GM12878 (cell line): ENCODE data around the gene ISG20L2. TPM values are rescaled to one million over a fixed set of nuclear protein-coding genes. Genes with fewer than 3 reads are reported as not detected.

Source experiments
- CHD4 ChIP-seq: fragments of 200-600 bp; sonication (generic); IDR thresholded peaks from 2 replicates; pipeline ENCODE4 v1.6.1; 2016; ENCODE audit warnings: mild to moderate bottlenecking
- RAD51 ChIP-seq: fragments of 450-650 bp; IDR thresholded peaks from 2 replicates; pipeline ENCODE4 v1.6.1; 2016; ENCODE audit warnings: moderate library complexity, mild to moderate bottlenecking, inconsistent platforms
- polyA plus RNA-seq, 11 experiments: library from polyadenylated mRNA; depleted of rRNA in 4 of 11; unstranded in 6 of 11; stranded (reverse) in 5 of 11; fragments of >200 nt; fragmentation: Nextera tagmentation in 4 of 11; fragmentation: Illumina TruSeq in 1 of 11; extraction: Ambion mirVana in 4 of 11; extraction: Trizol in 1 of 11; gene quantifications; 1 replicate in 1 of 11; 2 replicates in 10 of 11; pipeline versions ENCODE4 v1.2.1 to v1.2.3, GENCODE V29; 2011 to 2016; ENCODE audit warnings: inconsistent platforms in 2 of 11, missing spikeins in 2 of 11, low read depth in 1 of 11
- total RNA-seq, 4 experiments: library from RNA; depleted of rRNA in 3 of 4; stranded (reverse); fragments of >200 nt in 3 of 4; fragmentation: Illumina TruSeq in 1 of 4; extraction: Trizol in 1 of 4; gene quantifications; 2 replicates each; pipeline versions ENCODE4 v1.2.1 to v1.2.3, GENCODE V29; 2013 to 2021
- TF ChIP-seq, protein P1 (sequence below): fragments of 450-650 bp; IDR thresholded peaks from 2 replicates; pipeline ENCODE4 v1.6.1; 2017; ENCODE audit warnings: mild to moderate bottlenecking, moderate library complexity
- TF ChIP-seq, protein P2 (sequence below), 3 experiments: IDR thresholded peaks in 2 of 3; conservative IDR thresholded peaks in 1 of 3; 2 replicates each; pipeline ENCODE4 v1.5.1; 2011; ENCODE audit warnings: low read depth in 3 of 3, low read length in 3 of 3, mild to moderate bottlenecking in 3 of 3, control low read depth in 2 of 3, moderate library complexity in 2 of 3, inconsistent platforms in 1 of 3, mixed read lengths in 1 of 3; ENCODE audit not compliant: control insufficient read depth in 2 of 3, insufficient read depth in 1 of 3; ENCODE audit errors: extremely low read depth in 1 of 3
- TF ChIP-seq, protein P3 (sequence below): IDR thresholded peaks from 2 replicates; pipeline ENCODE4 v1.6.1; 2011; ENCODE audit warnings: low read depth, low read length, improper control_type of control experiment, borderline replicate concordance

ISG20L2 gene
- total and polyA plus RNA-seq, 10 of the 15 experiments (the other 5 are each of a cell fraction or from before 2014, with no cell fraction given) = 16.4 to 111 (median 48.0) TPM

DNA sequence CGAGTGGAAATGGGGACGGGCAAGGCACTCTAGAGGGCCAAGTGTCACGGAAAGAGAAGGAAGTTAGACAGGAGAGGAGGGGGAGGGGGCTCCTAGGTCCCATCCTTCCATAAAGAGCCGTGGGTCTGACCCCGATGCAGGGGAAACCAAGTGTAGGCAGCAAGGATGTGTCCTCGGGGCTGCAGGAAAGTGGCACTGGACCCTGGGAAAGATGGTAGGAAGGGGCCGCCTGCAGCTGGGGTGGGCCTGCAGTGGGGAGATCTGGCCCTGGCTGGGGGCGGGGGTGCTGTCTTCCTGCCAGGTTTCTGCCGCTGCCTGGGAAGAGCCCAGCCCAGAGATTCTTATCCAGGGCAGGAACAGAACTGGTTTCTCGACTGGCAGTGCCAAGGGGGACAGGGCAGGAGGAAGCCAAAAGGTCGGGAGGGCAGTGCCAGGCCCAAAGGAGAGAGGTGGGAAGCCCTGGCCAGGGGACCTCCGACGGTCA lies 36.1 kb downstream of the ISG20L2 start (continued):
- TF ChIP-seq, protein P1, sequence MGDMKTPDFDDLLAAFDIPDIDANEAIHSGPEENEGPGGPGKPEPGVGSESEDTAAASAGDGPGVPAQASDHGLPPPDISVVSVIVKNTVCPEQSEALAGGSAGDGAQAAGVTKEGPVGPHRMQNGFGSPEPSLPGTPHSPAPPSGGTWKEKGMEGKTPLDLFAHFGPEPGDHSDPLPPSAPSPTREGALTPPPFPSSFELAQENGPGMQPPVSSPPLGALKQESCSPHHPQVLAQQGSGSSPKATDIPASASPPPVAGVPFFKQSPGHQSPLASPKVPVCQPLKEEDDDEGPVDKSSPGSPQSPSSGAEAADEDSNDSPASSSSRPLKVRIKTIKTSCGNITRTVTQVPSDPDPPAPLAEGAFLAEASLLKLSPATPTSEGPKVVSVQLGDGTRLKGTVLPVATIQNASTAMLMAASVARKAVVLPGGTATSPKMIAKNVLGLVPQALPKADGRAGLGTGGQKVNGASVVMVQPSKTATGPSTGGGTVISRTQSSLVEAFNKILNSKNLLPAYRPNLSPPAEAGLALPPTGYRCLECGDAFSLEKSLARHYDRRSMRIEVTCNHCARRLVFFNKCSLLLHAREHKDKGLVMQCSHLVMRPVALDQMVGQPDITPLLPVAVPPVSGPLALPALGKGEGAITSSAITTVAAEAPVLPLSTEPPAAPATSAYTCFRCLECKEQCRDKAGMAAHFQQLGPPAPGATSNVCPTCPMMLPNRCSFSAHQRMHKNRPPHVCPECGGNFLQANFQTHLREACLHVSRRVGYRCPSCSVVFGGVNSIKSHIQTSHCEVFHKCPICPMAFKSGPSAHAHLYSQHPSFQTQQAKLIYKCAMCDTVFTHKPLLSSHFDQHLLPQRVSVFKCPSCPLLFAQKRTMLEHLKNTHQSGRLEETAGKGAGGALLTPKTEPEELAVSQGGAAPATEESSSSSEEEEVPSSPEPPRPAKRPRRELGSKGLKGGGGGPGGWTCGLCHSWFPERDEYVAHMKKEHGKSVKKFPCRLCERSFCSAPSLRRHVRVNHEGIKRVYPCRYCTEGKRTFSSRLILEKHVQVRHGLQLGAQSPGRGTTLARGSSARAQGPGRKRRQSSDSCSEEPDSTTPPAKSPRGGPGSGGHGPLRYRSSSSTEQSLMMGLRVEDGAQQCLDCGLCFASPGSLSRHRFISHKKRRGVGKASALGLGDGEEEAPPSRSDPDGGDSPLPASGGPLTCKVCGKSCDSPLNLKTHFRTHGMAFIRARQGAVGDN = no peak
- TF ChIP-seq, protein P2, sequence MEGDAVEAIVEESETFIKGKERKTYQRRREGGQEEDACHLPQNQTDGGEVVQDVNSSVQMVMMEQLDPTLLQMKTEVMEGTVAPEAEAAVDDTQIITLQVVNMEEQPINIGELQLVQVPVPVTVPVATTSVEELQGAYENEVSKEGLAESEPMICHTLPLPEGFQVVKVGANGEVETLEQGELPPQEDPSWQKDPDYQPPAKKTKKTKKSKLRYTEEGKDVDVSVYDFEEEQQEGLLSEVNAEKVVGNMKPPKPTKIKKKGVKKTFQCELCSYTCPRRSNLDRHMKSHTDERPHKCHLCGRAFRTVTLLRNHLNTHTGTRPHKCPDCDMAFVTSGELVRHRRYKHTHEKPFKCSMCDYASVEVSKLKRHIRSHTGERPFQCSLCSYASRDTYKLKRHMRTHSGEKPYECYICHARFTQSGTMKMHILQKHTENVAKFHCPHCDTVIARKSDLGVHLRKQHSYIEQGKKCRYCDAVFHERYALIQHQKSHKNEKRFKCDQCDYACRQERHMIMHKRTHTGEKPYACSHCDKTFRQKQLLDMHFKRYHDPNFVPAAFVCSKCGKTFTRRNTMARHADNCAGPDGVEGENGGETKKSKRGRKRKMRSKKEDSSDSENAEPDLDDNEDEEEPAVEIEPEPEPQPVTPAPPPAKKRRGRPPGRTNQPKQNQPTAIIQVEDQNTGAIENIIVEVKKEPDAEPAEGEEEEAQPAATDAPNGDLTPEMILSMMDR (IDR thresholded peaks at IDR 0.05 in 2 of 3, conservative IDR thresholded peaks at IDR 0.05 in 1 of 3; ENCODE audit: control insufficient read depth in 2 of 3, extremely low read depth in 1 of 3, insufficient read depth in 1 of 3, low read depth in 3 of 3, low read length in 3 of 3) = no peak
- no peak for TF ChIP-seq RAD51
- TF ChIP-seq, protein P3, sequence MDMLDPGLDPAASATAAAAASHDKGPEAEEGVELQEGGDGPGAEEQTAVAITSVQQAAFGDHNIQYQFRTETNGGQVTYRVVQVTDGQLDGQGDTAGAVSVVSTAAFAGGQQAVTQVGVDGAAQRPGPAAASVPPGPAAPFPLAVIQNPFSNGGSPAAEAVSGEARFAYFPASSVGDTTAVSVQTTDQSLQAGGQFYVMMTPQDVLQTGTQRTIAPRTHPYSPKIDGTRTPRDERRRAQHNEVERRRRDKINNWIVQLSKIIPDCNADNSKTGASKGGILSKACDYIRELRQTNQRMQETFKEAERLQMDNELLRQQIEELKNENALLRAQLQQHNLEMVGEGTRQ = no peak
- TF ChIP-seq CHD4 = no peak
